ENCODE data around the gene SLC10A6. TPM values are rescaled to one million over a fixed set of nuclear protein-coding genes. Genes with fewer than 3 reads are reported as not detected.

Gene SLC10A6
- total RNA-seq, 1 experiment from 2014 or later: 0.26 TPM

DNA sequence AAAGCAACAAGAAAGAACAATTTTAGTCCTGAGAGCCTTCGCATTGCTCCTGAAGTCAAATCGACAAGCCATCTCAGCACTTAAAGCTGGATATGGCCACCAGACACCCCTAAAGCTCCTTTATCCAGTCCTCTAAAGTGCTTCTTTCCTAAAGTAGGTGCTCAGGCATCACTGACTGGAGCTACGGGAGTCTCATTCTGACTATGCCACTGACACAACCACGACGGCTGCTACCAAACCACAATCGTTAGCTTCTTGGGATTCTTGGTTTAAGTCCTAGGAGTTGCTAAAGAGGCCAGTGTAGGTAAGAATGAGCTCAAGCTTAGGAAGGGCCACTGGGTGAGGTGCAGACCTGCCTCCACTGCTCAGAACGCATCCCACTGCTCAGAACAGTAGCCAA is 1.0 kb downstream of the SLC10A6 start:
- TF ChIP-seq EZH2 (IDR thresholded peaks at IDR 0.05; ENCODE audit: borderline replicate concordance, low read depth, low read length, poor library complexity, severe bottlenecking) (no peak), CTCF (conservative IDR thresholded peaks at IDR 0.05; ENCODE audit: low read depth, low read length) (no peak)
- Histone ChIP-seq H3K4me3 (ENCODE audit: low read depth, low read length, poor library complexity, severe bottlenecking) (no peak overlapping the region), H3K27ac (ENCODE audit: low read depth, low read length, poor library complexity, severe bottlenecking) (no peak overlapping the region), H3K9me3 (ENCODE audit: low read depth, low read length, poor library complexity, severe bottlenecking) (no peaks in the 10 kb centered on the region), H3K4me1 (ENCODE audit: insufficient read depth, low read length, poor library complexity, severe bottlenecking) (peaks cover 9% of the 10 kb centered on the region), H3K27me3 (replicated peaks; ENCODE audit: insufficient read depth, low read depth, low read length, poor library complexity) (no peaks in the 10 kb centered on the region), H3K36me3 (ENCODE audit: insufficient read depth, low read length, poor library complexity, severe bottlenecking) (no peaks in the 10 kb centered on the region)
- intact Hi-C loops (cut with micrococcal nuclease; ENCODE audit: unreplicated experiment): no loop called here
- BruUV-seq (replicated peaks): no TSS peak
- no peak for DNase-seq (ENCODE audit: low spot score)
- ChIA-PET POLR2A (ENCODE audit: low non-redundant PET) (no interaction called here), CTCF (no interaction called here)

DNA sequence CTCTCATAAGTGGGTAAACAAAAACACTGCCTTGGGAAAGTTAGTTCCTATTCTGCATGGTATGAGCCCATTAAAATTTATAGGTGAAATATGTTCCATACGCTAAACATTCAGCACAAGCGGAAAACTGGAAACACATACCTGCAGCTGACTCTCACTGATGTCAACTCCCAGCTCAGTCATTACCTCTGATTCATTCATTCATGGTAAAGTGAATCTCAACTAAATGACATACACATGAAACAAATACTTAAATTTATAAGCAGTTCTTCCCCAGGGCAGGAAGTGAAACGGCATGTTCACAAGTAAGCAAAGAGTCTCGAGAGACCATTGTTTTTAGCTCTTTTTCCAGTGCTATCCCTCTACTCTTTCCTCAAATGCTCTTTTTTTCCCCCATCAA is 1.6 kb downstream of the SLC10A6 start:
- TF ChIP-seq CTCF (conservative IDR thresholded peaks at IDR 0.05; ENCODE audit: low read depth, low read length): no peak
- no peak for TF ChIP-seq EZH2 (IDR thresholded peaks at IDR 0.05; ENCODE audit: borderline replicate concordance, low read depth, low read length, poor library complexity, severe bottlenecking)
- POLR2A ChIA-PET (ENCODE audit: low non-redundant PET): no interaction called here
- CTCF ChIA-PET: no interaction called here

GRCh38 chr4:86846921-86847320 is 2.3 kb downstream of the SLC10A6 start:
- ChIA-PET POLR2A (ENCODE audit: low non-redundant PET) (no interaction called here), CTCF (no interaction called here)
- Histone ChIP-seq H3K4me1 (ENCODE audit: insufficient read depth, low read length, poor library complexity, severe bottlenecking) (peaks cover 9% of the 10 kb centered on the region), H3K27ac (ENCODE audit: low read depth, low read length, poor library complexity, severe bottlenecking) (no peak overlapping the region), H3K9me3 (ENCODE audit: low read depth, low read length, poor library complexity, severe bottlenecking) (no peaks in the 10 kb centered on the region), H3K4me3 (ENCODE audit: low read depth, low read length, poor library complexity, severe bottlenecking) (no peak overlapping the region), H3K36me3 (ENCODE audit: insufficient read depth, low read length, poor library complexity, severe bottlenecking) (no peaks in the 10 kb centered on the region), H3K27me3 (replicated peaks; ENCODE audit: insufficient read depth, low read depth, low read length, poor library complexity) (no peaks in the 10 kb centered on the region)
- DNase-seq (ENCODE audit: low spot score): peak; percentile 40
- intact Hi-C loops (cut with micrococcal nuclease; ENCODE audit: unreplicated experiment): no loop called here
- no TSS peak for BruUV-seq (replicated peaks)
- no peak for TF ChIP-seq EZH2 (IDR thresholded peaks at IDR 0.05; ENCODE audit: borderline replicate concordance, low read depth, low read length, poor library complexity, severe bottlenecking)
- no peak for TF ChIP-seq CTCF (conservative IDR thresholded peaks at IDR 0.05; ENCODE audit: low read depth, low read length)

More for the DNA sequence above, 1.6 kb downstream of the SLC10A6 start:
- H3K27ac ChIP-seq (ENCODE audit: low read depth, low read length, poor library complexity, severe bottlenecking): no peak overlapping the region
- no peak for DNase-seq (ENCODE audit: low spot score)
- no peaks in the 10 kb centered on the region for H3K36me3 ChIP-seq (ENCODE audit: insufficient read depth, low read length, poor library complexity, severe bottlenecking)
- no peaks in the 10 kb centered on the region for H3K9me3 ChIP-seq (ENCODE audit: low read depth, low read length, poor library complexity, severe bottlenecking)
- H3K27me3 ChIP-seq (replicated peaks; ENCODE audit: insufficient read depth, low read depth, low read length, poor library complexity): no peaks in the 10 kb centered on the region
- peaks cover 9% of the 10 kb centered on the region for H3K4me1 ChIP-seq (ENCODE audit: insufficient read depth, low read length, poor library complexity, severe bottlenecking)
- intact Hi-C loops (cut with micrococcal nuclease; ENCODE audit: unreplicated experiment): no loop called here
- no TSS peak for BruUV-seq (replicated peaks)
- H3K4me3 ChIP-seq (ENCODE audit: low read depth, low read length, poor library complexity, severe bottlenecking): no peak overlapping the region
